GM12801 (cell line): ENCODE results near the gene P2RY11.

Source experiments
- CTCF ChIP-seq: IDR thresholded peaks from one replicate; pipeline ENCODE4 v1.5.1; 2011; ENCODE audit warnings: control low read depth; ENCODE audit not compliant: insufficient read length; ENCODE audit errors: extremely low read depth

P2RY11 gene

DNA sequence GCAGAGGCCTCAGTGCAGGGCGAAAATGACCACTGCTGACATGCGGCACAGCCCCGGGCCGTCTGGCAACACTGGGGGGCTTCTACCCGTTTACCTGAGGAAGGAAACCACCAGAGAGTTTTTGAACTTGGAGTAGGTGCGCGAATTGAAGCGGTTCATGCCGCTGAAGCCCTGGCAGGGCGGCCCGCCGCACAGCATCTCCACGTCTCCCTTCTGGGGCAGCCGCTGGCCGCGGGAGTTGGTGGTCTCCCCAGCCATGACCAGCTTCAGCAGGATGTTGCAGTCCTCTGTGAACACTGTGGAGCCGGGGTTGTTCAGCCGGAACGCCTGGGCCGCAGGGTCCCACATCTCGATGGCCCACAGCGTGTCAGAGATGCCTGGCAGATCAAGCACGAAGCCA, 28.5 kb downstream of the P2RY11 start:
- no peak for TF ChIP-seq CTCF

DNA sequence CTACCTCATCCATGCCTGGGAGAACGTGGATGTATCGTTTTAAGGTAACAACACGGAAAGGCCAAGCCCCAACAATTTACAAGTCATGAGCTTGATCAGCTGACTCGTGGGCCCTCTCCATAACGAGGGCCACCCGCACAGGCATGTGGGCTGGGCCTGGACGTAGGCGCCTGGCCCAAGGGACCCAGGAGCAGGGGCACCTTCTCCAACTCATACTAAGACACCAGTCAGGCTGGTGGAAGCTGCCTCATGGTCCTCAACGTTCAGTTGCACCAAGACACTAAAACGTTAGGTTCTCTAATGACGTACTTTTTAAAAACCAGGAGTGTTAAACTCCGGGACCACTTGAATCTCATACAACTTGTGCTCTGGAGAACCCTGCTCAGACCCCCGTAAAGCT, 30.0 kb downstream of the P2RY11 start:
- no peak for TF ChIP-seq CTCF

GRCh38 chr19:10141973-10142372, 30.5 kb downstream of the P2RY11 start:
- no peak for TF ChIP-seq CTCF

DNA sequence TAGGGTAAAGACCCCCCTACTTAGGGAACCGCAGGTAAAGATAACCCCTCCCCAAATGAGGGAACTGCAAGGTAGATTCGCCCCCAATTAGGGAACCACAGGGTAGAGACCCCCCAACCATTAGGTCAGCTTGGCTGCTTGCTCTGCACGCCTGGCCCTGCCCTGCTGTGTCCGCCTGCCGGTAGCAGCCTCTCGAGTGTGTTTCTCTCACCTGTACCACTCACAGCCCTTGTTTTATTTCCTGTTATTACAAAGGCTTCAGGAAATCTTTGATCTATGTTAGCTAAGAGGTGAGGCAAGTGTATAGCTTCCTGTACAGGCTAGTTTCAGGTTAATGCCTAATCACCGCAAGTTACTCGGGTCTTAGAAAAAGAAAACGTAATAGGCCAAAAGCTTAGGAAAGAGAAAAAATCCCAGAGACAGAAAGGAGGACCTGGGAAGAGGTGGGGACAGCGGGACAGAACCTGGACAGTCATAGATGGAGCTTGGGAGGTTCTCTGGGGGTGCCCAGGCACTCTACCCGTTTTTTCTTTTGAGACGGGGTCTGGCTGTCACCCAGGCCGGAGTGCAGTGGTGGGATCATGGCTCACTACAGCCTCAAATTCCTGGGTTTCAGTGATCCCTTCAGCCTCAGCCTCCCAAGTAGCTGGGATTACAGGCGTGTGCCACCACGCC, 31.3 kb downstream of the P2RY11 start:
- TF ChIP-seq CTCF: no peak

GRCh38 chr19:10143681-10144080, 32.2 kb downstream of the P2RY11 start:
- TF ChIP-seq CTCF: no peak

DNA sequence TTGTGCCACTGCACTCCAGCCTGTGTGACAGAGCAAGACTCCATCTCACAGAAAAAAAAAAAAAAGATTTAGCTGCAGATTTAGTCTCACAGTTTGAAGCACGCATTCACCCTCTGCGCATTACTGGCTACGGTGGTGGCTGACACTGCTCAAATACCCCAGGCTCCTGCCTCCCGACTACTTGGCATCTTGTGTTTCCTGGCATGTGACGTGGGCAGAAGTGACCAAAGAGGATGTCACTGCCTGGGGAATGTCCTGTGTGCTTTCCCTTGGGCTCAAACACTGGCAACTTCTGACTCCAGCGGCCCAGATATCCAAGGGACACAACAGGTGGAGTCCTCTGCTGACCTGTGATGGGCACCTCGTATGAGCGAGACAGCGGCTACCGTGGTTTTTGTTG, 32.9 kb downstream of the P2RY11 start:
- TF ChIP-seq CTCF: no peak

GRCh38 chr19:10145031-10145430, 33.5 kb downstream of the P2RY11 start:
- no peak for TF ChIP-seq CTCF
